Activated T-cell treated with anti-CD3 and anti-CD28 coated beads, Interleukin-2, amount 50 U/mL, for 1 hour (primary cell): ENCODE measurements around the gene LRRC55.

Source experiments
- DNase-seq: peaks from one replicate; pipeline ENCODE4 v3.0.0-alpha.2; 2020

Gene LRRC55

GRCh38 chr11:57203882-57204480 lies 22.2 kb downstream of the LRRC55 start:
- DNase-seq = no peak

GRCh38 chr11:57205041-57205641 lies 23.4 kb downstream of the LRRC55 start:
- DNase-seq = no peak

- no peak for DNase-seq
Observed at GRCh38 chr11:57207168-57207567, 25.4 kb downstream of the LRRC55 start.

DNA sequence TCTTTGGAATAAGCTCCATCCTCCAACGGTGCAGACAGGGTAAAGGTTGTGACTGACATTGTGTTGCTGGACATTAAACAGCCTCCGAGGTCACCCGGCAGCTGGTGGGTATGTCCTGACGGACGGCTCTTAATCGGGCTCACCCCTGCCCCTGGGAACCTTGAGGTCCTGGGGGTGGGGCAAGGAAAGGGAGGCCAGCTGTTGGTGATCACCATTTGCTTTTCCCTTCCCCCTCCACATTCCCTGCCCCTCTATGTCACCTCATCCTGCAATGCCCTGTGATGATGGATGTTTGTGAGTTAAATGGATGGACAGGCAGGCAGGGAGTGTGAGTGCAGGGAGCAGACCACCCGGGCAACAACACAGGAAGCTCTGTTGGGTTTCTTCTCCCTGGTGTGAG lies 29.0 kb downstream of the LRRC55 start:
- DNase-seq = no peak

- DNase-seq = no peak
Observed at GRCh38 chr11:57213342-57214097, 31.8 kb downstream of the LRRC55 start.

- DNase-seq = no peak
Observed at GRCh38 chr11:57214098-57214417, 32.3 kb downstream of the LRRC55 start.

- no peak for DNase-seq
Observed at GRCh38 chr11:57214494-57214893, 32.7 kb downstream of the LRRC55 start.

GRCh38 chr11:57216463-57216862 lies 34.7 kb downstream of the LRRC55 start:
- no peak for DNase-seq

- no peak for DNase-seq
Observed at GRCh38 chr11:57217053-57217452, 35.3 kb downstream of the LRRC55 start.

DNA sequence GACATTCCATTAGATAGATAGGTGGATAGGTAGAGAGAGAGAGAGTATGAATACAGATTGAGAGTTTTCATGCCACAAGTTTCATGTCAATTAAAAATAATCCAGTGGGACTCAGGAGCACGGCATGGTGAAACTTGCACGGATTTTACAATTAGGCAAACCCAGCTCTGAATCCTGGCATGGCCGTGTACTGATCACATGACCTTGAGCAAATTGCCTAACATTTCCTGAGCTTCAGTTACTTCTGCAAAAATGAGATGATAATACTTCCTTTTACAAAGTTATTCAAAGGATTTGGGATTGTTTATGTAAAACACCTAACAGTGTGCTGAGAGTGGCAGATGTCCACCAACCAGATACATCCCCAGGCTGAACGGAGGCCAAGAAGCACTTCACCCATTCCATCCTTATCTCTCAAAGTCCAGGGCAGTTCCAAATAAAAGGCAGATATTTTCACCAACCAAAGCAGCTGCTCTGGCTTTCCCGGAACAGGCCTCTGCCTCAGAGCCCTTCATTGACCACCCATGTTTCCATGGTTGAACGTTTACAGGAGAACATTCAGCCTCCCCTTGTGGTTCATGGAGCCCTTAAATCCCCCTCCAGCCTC lies 37.4 kb downstream of the LRRC55 start:
- no peak for DNase-seq

DNA sequence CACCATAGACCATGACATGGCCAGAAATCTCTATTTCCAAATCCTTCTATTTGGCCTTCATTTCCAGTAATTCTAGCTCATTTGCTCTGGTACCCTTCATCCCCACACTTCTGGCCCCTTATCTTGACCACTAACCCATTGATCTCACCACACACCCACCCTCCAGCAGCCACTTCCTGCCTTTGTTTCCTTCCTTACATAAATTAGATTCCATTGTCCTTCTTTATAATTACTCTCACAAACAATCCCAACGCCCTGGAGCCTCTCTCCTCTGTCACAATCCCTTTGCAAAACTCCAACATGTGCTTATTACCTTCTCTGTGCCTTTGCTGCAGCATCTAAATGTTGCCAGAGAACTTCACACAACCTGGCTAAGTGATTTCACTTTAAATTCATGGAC lies 40.5 kb downstream of the LRRC55 start:
- no peak for DNase-seq

GRCh38 chr11:57223601-57224000 lies 41.8 kb downstream of the LRRC55 start:
- DNase-seq = no peak

- DNase-seq = no peak
Observed at GRCh38 chr11:57224128-57224527, 42.4 kb downstream of the LRRC55 start.

GRCh38 chr11:57224537-57224936 lies 42.8 kb downstream of the LRRC55 start:
- DNase-seq = no peak

DNA sequence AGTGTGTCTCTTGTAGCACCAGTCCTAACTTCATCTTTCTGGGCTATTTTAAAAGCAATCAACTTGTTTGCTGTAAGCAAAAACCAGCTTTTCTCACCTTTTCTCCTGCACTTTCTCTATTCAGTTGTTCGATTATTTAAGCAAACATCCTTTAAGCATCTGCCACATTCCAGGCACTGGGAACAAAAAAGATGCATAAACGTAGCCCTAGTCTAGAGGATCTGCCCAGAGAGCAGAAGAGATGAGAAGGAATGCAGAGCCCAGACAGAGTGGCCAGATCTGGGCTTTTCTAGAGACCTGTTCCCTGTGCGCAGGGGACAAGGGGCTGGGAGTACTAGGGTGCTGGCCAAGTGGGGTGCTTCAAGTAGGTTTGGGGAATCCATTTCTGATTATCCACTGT lies 46.8 kb downstream of the LRRC55 start:
- no peak for DNase-seq

DNA sequence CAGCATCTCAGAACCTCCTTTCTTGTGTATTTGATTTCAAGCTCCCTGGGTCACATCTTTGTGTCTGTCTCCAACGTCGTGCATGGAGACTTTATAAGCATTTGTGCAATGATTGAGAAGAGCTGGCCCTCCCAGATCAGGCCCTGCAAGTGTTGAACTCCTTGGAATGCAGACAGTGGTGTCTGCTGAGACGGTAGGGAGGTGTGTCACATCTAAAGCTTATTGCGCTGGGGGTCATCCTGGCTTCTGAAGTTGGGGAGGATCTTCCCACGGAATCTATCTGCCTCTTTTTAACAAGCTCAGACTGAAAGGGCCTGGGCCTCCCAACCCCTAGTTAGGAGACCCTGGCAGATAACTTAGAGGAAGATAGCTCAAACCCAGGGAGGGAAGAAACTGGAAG lies 48.6 kb downstream of the LRRC55 start:
- DNase-seq = no peak

DNA sequence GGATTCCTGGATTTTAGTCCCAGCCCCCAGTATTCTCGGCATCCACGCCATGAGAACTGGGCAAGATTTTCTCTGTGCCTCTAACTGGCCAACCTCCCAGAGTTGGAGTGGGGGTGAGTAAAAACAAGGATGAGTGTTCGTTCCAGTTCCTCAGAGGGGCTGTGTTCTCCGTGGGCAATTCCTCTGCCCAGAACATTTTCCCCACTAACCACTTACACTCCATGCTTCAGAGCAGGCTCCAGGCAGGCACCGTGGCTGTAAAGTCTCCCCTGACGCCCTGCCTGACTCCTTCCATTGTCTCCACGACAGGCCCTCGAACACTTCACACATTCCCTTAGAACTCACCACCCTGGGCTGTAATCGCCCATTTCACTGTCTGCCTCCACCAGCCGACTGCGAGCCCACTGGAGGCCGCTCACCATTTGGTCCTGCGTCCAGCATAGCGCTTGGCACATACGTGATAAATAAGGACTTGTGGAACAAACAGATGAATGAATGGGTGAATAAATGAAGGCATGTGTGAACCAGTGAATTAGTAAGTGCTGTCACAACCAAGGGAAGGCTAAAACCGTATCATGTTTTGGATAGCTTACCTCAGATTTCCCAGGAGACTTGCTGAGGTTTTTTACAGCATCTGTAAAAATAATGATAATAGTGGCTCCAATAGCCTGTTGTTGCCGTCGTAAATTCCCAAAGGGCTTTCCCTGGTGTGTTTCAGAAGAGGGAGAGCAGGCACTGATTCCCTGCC lies 49.2 kb downstream of the LRRC55 start:
- DNase-seq = no peak

DNA sequence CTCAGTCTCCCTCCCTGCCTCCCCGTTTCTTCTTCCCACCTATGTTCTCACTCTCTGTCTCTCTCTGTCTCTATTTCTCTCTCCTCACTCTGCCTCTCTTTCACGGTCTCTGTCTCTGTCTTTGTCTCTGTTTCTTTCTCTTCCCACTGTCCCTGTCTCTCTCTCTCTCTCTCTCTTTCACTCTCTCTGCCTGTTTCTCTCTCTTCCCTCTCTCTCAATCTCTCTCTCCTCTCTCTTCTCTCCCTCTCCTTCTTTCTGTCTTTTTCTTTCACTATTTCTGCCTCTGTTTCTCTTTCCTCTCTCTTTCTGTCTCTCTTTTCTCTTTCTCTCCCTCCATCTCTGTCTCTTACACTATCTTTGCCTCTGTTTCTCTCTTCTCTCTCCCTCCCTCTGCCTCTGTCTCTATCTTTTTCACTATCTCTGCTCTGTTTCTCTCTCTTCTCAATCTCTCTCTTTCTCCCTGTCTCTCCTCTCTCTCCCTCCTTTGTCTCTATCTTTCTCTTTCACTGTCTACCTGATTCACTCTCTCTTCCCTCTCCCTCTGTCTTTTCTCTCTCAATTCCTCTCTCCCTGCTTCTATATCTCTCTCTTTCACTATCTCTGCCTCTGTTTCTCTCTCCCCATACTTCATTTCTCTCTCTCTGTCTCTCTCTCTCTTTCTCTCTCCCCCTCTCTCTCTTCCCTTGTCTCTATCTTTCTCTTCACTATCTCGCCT lies 49.9 kb downstream of the LRRC55 start:
- no peak for DNase-seq

DNA sequence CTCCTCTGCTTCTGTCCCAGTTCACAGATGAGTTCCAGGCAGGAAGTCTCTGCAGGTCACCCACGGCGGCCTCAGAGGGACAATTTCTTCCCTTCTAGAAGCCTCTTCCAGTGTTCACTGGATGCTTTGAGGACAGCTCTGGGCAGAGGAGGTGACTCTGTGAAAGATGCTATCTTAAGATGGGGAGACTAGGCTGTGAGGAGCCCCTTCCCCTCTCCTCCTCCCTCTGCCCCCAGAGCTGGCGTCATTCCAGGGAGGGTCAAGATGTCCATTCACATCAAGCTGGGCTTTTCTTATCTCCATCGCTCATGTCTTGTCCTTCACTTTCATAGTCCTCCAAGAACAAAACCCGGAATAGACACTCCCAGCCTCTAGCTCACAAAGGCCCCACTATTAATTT lies 51.9 kb downstream of the LRRC55 start:
- DNase-seq = no peak

DNA sequence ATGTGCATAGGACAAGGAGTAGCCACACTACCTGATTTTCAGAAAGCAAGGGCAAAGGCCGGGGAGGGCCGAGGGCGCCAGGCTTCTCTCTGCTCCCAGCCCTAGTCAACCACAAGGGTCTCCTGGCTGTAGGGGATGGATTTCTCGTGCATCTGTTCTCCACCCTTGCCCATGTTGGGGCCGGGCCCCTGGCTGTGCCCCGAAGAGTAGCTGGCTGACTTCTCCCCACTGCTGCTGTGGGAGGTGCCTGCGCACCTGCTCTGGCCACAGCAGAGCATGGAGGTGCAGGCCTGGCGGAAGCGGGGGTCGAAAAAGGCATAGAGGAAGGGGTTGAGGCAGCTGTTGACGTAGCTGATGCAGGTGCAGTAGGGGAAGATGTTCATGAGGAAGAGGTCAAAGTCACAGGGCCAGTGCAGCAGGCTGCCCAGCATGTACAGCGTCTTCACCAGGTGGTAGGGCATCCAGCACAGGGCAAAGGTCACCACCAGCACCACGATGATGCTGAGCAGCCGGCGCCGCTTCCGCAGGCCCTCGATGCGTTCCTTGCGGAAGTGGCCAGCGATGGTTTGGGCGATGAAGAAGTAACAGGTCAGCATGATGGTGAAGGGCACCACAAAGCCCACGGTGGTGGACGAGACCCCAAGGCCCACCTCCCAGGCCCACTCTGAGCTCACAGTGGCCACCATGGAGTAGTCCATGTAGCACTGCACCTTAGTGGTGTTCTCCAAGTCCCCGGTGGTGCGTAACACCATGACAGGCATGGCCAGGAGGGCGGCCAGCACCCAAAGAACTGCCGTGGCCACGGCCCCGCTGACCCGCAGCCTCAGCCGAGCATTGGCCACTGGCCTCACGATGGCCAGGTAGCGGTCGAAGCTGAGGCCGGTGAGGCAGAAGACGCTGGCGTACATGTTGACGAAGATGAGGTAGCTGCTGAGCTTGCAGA lies 54.3 kb downstream of the LRRC55 start:
- no peak for DNase-seq

DNA sequence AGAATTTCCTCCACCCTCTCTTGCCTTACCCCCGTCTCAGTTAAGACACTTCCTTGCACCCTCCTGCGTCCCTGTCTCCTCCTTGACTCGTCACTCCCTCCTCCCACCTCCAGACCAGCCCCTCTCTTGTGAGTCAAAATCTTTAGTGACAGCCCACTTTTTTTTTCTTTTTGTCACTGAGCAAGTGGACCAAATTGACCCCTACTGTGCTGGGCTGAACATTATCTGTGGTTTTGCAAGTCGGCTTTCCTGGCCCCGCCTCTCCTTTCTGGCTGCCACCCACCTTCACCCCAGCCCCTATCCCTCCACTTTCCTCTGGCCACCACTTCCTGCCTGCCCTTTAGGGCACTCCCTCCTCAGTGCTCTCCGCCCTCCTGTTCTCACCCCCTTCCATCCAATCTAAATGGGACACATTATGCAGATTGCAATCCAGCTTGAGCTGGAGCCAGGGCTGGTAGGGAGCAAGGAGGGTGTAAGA lies 55.5 kb downstream of the LRRC55 start, which contains the start of gene APLNR:
Gene APLNR, minus strand, starts transcription at position 47 of the 478 bp plus-strand sequence. CDS start 246 bp downstream, outside the sequence.
- DNase-seq = no peak
